ENCODE measurements around the gene GALNT12.

GALNT12 gene

GRCh38 chr9:98864281-98865174 lies 57.1 kb downstream of the GALNT12 start:
- DNase-seq, result no peak

- DNase-seq, result no peak
Measured at GRCh38 chr9:98865284-98865875, 57.9 kb downstream of the GALNT12 start.

DNA sequence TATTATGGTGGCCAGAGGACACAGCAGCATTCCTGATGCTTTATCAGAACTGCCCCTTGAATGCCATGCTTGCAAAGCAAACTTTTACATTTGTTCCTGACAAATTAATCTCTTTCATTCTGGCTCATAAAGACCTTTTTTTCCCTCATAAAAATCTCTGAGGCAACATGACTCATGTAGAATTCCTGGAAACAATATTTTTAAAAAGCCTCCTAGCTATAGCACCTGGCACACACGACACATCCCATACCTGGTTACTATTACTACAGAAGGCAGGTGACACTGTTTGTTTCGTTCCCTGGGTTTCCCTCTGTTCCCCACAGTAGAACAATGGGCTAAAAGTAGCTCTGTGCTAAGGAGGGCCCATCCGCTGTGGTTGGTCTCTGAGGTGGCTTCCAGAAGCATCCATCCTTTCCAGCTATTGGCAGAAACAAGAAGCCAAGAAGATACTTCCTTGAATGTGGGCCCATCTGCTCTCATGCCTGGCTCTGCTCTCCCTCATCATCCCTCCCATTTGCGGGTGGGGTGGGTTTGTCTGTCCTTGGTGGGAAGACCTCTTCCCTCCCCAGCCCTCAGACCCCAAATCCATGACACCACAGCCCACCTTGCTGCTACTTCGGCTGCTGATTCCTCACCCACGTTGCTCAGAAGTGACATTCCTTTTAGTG lies 59.1 kb downstream of the GALNT12 start:
- no peak for DNase-seq

- DNase-seq, result no peak
Measured at GRCh38 chr9:98867103-98867428, 59.6 kb downstream of the GALNT12 start.

DNA sequence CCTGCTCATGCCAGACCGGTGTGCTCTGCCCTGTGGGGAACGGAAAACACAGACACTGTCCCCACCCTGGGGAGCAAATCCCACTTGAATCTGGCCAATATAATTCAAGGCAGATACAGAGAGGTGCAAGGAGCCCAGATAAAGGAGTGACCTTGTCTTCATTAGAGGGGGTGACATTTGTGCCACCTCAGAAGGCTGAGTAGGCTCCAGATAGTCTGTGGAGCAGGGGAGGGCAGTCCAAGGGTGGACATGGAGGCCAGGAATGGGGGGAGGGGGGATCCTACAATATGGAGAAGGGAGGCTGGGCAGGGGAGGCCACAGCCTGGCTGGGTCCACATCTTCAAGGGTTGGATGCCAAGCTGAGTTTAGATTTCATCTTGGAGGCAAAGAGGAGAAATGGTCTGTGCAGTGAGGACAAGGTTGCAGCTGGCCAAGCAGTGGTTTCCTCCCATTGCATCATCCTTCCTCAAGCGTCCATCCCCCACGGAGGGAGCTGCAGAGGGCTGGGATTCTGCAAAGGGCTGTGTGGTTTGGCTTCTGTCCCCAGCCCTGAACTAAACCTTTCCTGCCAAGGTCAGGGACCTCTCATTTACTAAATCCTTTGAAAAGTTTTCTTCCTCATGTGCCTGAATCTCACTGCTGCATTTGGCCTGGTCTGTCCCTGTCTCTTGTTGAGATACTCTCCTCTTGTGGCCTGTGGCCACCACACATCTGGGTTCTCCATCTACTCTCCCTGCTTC lies 60.1 kb downstream of the GALNT12 start:
- no peak for DNase-seq

DNA sequence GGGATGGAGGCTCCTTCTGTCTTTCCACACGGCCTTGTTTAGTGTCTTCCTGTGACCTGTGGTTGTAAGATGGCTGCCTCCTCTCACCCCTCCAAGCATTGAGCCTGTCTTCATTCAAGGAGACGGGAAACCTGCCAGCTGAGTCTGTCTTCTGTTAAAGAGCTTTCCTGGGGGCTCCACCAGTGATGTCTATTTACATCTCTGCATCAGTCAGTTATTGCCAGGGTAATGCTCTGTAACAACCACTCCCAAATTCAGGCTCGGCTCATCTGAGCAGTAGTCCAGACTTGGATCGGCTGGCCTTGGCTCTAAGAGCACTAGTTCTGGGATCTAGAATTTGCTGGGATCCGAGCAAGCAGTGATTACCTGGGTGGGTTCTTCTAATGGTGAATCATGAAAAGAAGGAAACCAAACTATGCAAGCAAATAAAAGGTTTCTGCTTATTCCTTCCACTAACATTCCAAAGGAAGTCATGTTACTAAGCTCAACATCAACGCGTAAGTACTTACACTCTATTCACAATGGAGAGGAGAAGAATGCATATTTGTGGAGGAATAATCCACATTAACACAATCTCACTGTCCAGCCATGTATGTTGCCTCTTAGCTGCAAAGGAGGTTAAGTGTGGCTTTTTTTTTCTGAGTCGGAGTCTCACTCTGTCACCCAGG lies 61.7 kb downstream of the GALNT12 start:
- DNase-seq, result no peak

- no peak for DNase-seq
Measured at GRCh38 chr9:98869866-98870265, 62.4 kb downstream of the GALNT12 start.

- DNase-seq, result no peak
Measured at GRCh38 chr9:98870782-98871557, 63.5 kb downstream of the GALNT12 start.

DNA sequence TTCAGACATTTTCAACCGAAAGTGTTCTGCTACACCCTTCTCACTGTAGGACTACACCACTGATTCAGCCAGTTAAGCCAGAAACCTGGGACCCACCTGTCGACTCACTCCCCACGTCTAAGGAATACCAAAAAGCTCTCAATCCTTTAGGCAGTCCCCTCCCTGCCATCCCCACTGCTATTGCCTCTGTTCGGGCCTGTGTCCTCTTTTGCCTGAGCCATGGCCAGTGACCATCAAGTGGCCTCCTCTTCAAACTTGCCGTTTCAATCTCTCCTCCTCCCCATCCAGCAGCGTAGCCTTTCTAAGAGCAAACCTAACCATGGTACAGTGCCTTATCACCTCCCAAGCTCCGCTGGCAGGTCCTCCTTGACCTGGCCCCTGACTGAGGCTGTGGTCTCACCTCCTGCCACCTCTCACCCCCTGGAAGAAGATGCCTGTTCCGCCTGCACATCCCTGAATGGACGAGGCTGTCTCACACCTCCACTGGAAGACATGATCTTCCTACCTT lies 64.1 kb downstream of the GALNT12 start:
- no peak for DNase-seq

GRCh38 chr9:98873526-98873925 lies 66.1 kb downstream of the GALNT12 start:
- DNase-seq, result no peak

- no peak for DNase-seq
Measured at GRCh38 chr9:98873951-98874371, 66.5 kb downstream of the GALNT12 start.

- no peak for DNase-seq
Measured at GRCh38 chr9:98874721-98875255, 67.3 kb downstream of the GALNT12 start.

DNA sequence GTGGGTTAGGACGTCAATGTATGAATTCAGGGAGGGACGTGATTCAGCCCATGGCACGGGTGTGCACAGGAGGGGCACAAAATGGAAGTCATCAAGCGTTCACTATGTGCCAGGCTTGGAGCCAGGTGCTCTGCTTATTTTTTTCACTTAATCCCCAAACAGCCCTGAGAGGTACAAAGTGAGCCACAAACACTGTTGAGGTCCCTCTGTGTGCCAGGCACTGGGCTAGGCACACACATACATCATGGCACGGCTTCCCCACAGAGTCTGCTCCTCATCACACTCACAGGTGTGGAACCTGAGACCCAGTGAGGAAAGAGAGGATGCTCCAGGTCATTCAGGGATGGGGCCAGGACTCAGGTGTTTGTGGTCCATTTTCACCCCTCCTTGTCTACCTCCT lies 68.1 kb downstream of the GALNT12 start:
- no peak for DNase-seq

- no peak for DNase-seq
Measured at GRCh38 chr9:98877311-98877710, 69.8 kb downstream of the GALNT12 start.

- no peak for DNase-seq
Measured at GRCh38 chr9:98879094-98879962, 71.9 kb downstream of the GALNT12 start.

DNA sequence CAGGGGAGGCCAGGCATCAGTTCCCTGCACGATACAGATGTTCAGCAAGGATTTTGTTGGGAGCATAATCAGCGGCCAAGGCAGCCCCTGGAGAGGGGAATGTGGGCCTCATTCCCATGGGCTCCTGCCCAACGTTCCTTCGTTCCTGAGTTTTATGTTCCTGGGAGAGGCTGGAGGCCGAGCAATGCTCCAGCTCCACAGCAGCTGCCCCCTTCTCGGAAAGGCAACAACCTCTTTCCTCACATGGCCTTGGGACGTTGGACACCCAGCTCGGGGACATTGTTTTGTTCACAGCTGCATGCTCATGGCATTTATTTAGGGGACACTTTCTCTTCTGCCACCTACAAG lies 72.5 kb downstream of the GALNT12 start:
- DNase-seq, result no peak

DNA sequence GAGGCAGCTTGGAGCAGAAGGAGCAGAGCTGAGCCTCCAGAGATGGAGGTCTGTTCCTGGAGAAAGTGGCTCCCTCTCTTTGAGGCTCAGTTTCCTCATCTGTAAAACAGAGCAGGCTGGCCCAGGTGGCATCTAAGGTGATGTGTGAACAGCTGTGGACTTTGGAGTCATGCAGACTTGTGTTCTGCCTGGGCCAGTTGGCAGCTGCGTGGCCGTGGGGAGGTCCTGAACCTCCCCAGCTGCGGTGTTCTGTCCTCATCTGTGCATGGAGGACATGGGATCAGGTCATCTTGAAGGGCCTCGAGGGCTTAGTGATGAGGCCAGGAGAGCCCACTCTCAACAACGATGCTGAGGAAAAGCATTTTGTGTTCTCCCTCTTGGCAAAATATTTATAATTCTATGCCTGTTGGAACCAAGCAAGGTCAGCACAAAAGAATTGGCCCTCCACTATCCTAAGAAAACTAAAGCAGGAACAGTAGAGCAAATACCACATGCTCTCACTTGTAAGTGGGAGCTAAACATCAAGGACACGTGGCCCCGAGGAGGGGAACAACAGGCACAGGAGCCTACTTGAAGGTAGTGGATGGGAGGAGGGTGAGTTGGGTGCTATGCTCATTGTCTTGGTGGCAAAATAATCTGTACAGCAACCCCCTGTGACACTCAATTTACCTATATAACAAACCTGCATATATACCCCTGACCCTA lies 73.0 kb downstream of the GALNT12 start:
- no peak for DNase-seq

DNA sequence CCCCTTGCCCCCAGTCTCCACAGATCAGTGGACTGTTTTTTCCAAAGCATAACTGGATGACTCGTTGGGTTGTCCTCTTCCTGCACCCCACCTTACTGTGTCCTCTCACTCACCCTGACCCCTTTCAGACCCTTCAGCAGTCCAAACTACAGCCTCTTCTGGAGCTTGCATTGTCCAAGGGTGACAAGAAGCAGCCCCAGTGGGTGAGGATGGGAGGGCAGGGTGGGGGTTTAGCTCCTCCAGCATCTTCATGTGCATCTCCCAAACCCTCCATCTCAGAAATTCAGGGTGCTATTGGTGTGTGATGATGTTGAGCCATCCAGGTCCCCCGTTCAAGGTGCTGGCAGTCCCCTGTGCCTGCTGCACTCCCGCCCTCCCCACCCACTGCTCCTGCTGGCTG lies 73.9 kb downstream of the GALNT12 start:
- no peak for DNase-seq

- no peak for DNase-seq
Measured at GRCh38 chr9:98881836-98882568, 74.5 kb downstream of the GALNT12 start.
